SK-N-SH (cell line): ENCODE measurements around the gene APLP2. TPM values are rescaled to one million over a fixed set of nuclear protein-coding genes. Genes with fewer than 3 reads are reported as not detected.

Experiments used
- CTCF ChIA-PET: fragments of 300-600, 350-600 bp; formaldehyde crosslinking; extraction: SDS; loops from one replicate; lab custom pipeline; 2021; lab: Yijun Ruan, JAX
- POLR2A ChIA-PET: fragments of 350-600 bp; sonication (Branson Sonifier 250); formaldehyde crosslinking; extraction: SDS; loops from one replicate; lab custom pipeline; 2020; ENCODE audit warnings: antibody characterized with exemption, inconsistent platforms; lab: Yijun Ruan, JAX
- DNase-seq: peaks from one replicate; pipeline ENCODE4 v3.0.0; 2012
- H2AFZ ChIP-seq: fragments of 200-600 bp; sonication (generic); 2 replicates; pipeline ENCODE4 v1.8.1; 2016; ENCODE audit warnings: antibody characterized with exemption, mild to moderate bottlenecking, low read depth
- H3F3A ChIP-seq: fragments of 200-600 bp; sonication (generic); replicated peaks from 2 replicates; pipeline ENCODE3; 2016; ENCODE audit warnings: antibody characterized with exemption, mild to moderate bottlenecking; ENCODE audit not compliant: insufficient read depth
- H3K27ac ChIP-seq, 2 experiments: fragments of 200-500 bp in 1 of 2; fragments of 200-600 bp in 1 of 2; sonication (Bioruptor generic) in 1 of 2; sonication (generic), shearing (Covaris generic) in 1 of 2; 2 replicates each; pipeline versions ENCODE4 v1.5.1 to v1.6.1; 2014 to 2016; ENCODE audit warnings: low read depth in 2 of 2, inconsistent platforms in 1 of 2, low read length in 1 of 2, mild to moderate bottlenecking in 1 of 2, mixed read lengths in 1 of 2
- H3K27me3 ChIP-seq: fragments of 200-600 bp; sonication (generic), shearing (Covaris generic); 2 replicates; pipeline ENCODE4 v1.6.1; 2016; ENCODE audit warnings: mixed run types; ENCODE audit not compliant: insufficient read depth
- H3K36me3 ChIP-seq, 2 experiments: fragments of 200-500 bp in 1 of 2; fragments of 200-600 bp in 1 of 2; sonication (Bioruptor generic) in 1 of 2; sonication (generic) in 1 of 2; replicated peaks in 1 of 2; 2 replicates each; pipeline versions ENCODE3 to v1.5.1; 2014 to 2016; ENCODE audit warnings: low read length in 1 of 2, mild to moderate bottlenecking in 1 of 2; ENCODE audit not compliant: insufficient read depth in 2 of 2, control insufficient read depth in 1 of 2
- H3K4me1 ChIP-seq, 2 experiments: fragments of 200-500 bp in 1 of 2; fragments of 200-600 bp in 1 of 2; sonication (Bioruptor generic) in 1 of 2; sonication (generic), shearing (Covaris generic) in 1 of 2; 2 replicates each; pipeline versions ENCODE4 v1.5.1 to v1.6.1; 2014 to 2016; ENCODE audit warnings: low read depth in 1 of 2, low read length in 1 of 2, mixed run types in 1 of 2; ENCODE audit not compliant: insufficient read depth in 2 of 2, control insufficient read depth in 1 of 2
- H3K4me2 ChIP-seq: fragments of 200-600 bp; sonication (generic), shearing (Covaris generic); 2 replicates; pipeline ENCODE4 v1.6.1; 2017; ENCODE audit warnings: mixed run types
- H3K4me3 ChIP-seq, 2 experiments: fragments of 200-500 bp in 1 of 2; fragments of 200-600 bp in 1 of 2; sonication (Bioruptor generic) in 1 of 2; sonication (generic), shearing (Covaris generic) in 1 of 2; 2 replicates each; pipeline versions ENCODE4 v1.5.1 to v1.8.1; 2014 to 2016; ENCODE audit warnings: low read depth in 2 of 2, inconsistent platforms in 1 of 2, low read length in 1 of 2, mild to moderate bottlenecking in 1 of 2, mixed read lengths in 1 of 2, moderate library complexity in 1 of 2
- H3K79me2 ChIP-seq: fragments of 200-600 bp; sonication (generic); 2 replicates; pipeline ENCODE4 v1.8.1; 2017; ENCODE audit warnings: mild to moderate bottlenecking; ENCODE audit not compliant: insufficient read depth
- H3K9ac ChIP-seq: fragments of 200-600 bp; sonication (generic); 2 replicates; pipeline ENCODE4 v1.6.1; 2017; ENCODE audit warnings: mixed run types
- H3K9me2 ChIP-seq: fragments of 200-600 bp; sonication (generic); 2 replicates; pipeline ENCODE4 v1.6.1; 2017; ENCODE audit warnings: mixed run types
- H3K9me3 ChIP-seq: fragments of 200-600 bp; sonication (generic); 2 replicates; pipeline ENCODE4 v1.6.1; 2017; ENCODE audit warnings: mixed run types, mild to moderate bottlenecking, moderate library complexity
- H4K20me1 ChIP-seq: fragments of 200-600 bp; sonication (generic); 2 replicates; pipeline ENCODE4 v1.6.1; 2017; ENCODE audit warnings: mild to moderate bottlenecking, mixed run types; ENCODE audit not compliant: insufficient read depth
- CHD2 ChIP-seq: fragments of 150-350 bp; IDR thresholded peaks from 2 replicates; pipeline ENCODE4 v1.6.1; 2018; ENCODE audit warnings: low read length; ENCODE audit not compliant: partially characterized antibody
- EP300 ChIP-seq, 2 experiments: IDR thresholded peaks; 2 replicates each; pipeline versions ENCODE4 v1.4.0 to v1.6.1; 2012; ENCODE audit warnings: borderline replicate concordance in 1 of 2, low read depth in 1 of 2, low read length in 1 of 2
- JUND ChIP-seq: IDR thresholded peaks from 2 replicates; pipeline ENCODE4 v1.4.0; 2012
- MAX ChIP-seq: IDR thresholded peaks from 2 replicates; pipeline ENCODE4 v1.4.0; 2012; ENCODE audit warnings: low read depth
- MEF2A ChIP-seq: IDR thresholded peaks from 2 replicates; pipeline ENCODE4 v1.4.0; 2012; ENCODE audit warnings: low read depth, borderline replicate concordance
- NRF1 ChIP-seq: IDR thresholded peaks from 2 replicates; pipeline ENCODE4 v1.6.1; 2012; ENCODE audit warnings: low read depth, mild to moderate bottlenecking, low read length
- PBX3 ChIP-seq: IDR thresholded peaks from 2 replicates; pipeline ENCODE4; 2012
- RAD21 ChIP-seq: IDR thresholded peaks from 2 replicates; pipeline ENCODE4 v1.6.1; 2012; ENCODE audit warnings: mild to moderate bottlenecking, low read length
- RFX5 ChIP-seq: IDR thresholded peaks from 2 replicates; pipeline ENCODE4 v1.6.1; 2012; ENCODE audit warnings: mild to moderate bottlenecking, improper control_type of control experiment, low read length
- TCF12 ChIP-seq: IDR thresholded peaks from 2 replicates; pipeline ENCODE4 v1.4.0; 2012
- YY1 ChIP-seq: IDR thresholded peaks from 2 replicates; pipeline ENCODE4 v1.4.0; 2012; ENCODE audit warnings: low read depth, mild to moderate bottlenecking
- ZBTB33 ChIP-seq: IDR thresholded peaks from 2 replicates; pipeline ENCODE4 v1.4.0; 2012; ENCODE audit warnings: low read depth, borderline replicate concordance
- WGBS: methylation state at CpG from one replicate; pipeline ENCODE4 v1.1.6; 2017; ENCODE audit warnings: low lambda C conversion rate; 5-methylcytosine and 5-hydroxymethylcytosine counted together
- polyA plus RNA-seq, 3 experiments: library from polyadenylated mRNA; depleted of rRNA; stranded (reverse); fragments of >200 nt; gene quantifications; 2 replicates each; pipeline ENCODE4 v1.2.3, GENCODE V29; 2012
- TF ChIP-seq, protein P1 (sequence below): IDR thresholded peaks from 2 replicates; pipeline ENCODE4 v1.4.0; 2012; ENCODE audit warnings: low read depth, borderline replicate concordance
- TF ChIP-seq, protein P2 (sequence below): fragments of 200-600 bp; sonication (generic); IDR thresholded peaks from 2 replicates; pipeline ENCODE4 v1.6.1; 2017; ENCODE audit warnings: antibody characterized with exemption, mild to moderate bottlenecking, moderate library complexity

Gene APLP2
- polyA plus RNA-seq, 1 of the 3 experiments (the other 2 are of a cell fraction) = 424 TPM

DNA sequence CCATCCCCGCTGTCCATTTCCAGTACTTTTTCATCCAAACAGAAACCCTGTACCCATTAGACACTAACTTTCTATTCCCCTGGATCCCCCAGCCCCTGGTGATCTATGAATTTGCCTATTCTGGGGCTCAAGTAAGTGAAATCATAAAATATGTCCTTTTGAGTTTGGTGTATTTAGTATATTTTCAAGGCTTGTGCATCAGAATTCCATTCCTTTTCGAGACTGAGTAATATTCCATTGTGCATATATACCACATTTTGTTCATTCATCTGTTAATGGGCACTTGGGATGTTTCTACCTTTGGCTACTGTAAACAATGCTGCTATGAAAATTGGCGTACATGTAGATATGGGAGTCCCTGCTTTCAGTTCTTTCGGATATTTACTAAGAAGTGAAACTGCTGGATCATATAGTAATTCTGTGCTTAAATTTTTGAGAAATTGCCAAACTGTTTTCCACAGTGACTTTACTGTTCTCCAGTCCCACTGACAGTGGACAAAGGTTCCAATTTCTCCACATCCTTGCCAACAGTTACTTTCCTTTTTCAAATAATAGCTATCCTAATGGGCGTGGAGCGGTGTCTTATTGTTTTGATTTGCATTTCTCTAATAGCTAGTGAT lies 16.1 kb downstream of the APLP2 start:
- POLR2A ChIA-PET = no interaction called here
- 96% methylated on average over 6 of the region's 6 CpGs for WGBS
- Histone ChIP-seq H3K9me3 (no peaks in the 10 kb centered on the region), H4K20me1 (peaks cover 90% of the 10 kb centered on the region), H3K9me2 (no peaks in the 10 kb centered on the region), H3K36me3 (peaks cover 0 to 13% of the 10 kb centered on the region in 2 experiments), H3K27me3 (no peaks in the 10 kb centered on the region), H3K9ac (no peak overlapping the region), H3K4me2 (no peak overlapping the region), H3K4me1 (peaks cover 6 to 14% of the 10 kb centered on the region in 2 experiments; a peak in 3 of 4 replicates), H3F3A (peaks cover 10% of the 10 kb centered on the region), H3K27ac (no peak overlapping the region), H3K79me2 (peaks cover 93% of the 10 kb centered on the region), H3K4me3 (no peak overlapping the region), H2AFZ (no peak overlapping the region)
- TF ChIP-seq MAX (no peak), RFX5 (no peak), YY1 (no peak), EP300 (IDR thresholded peaks at IDR 0.05; ENCODE audit: borderline replicate concordance in 1 of 2, low read depth in 1 of 2, low read length in 1 of 2) (no peak), PBX3 (no peak), JUND (no peak), TCF12 (no peak), ZBTB33 (no peak), NRF1 (no peak), MEF2A (no peak), RAD21 (no peak), CHD2 (no peak)
- TF ChIP-seq, protein P1, sequence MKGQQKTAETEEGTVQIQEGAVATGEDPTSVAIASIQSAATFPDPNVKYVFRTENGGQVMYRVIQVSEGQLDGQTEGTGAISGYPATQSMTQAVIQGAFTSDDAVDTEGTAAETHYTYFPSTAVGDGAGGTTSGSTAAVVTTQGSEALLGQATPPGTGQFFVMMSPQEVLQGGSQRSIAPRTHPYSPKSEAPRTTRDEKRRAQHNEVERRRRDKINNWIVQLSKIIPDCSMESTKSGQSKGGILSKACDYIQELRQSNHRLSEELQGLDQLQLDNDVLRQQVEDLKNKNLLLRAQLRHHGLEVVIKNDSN = no peak
- TF ChIP-seq, protein P2, sequence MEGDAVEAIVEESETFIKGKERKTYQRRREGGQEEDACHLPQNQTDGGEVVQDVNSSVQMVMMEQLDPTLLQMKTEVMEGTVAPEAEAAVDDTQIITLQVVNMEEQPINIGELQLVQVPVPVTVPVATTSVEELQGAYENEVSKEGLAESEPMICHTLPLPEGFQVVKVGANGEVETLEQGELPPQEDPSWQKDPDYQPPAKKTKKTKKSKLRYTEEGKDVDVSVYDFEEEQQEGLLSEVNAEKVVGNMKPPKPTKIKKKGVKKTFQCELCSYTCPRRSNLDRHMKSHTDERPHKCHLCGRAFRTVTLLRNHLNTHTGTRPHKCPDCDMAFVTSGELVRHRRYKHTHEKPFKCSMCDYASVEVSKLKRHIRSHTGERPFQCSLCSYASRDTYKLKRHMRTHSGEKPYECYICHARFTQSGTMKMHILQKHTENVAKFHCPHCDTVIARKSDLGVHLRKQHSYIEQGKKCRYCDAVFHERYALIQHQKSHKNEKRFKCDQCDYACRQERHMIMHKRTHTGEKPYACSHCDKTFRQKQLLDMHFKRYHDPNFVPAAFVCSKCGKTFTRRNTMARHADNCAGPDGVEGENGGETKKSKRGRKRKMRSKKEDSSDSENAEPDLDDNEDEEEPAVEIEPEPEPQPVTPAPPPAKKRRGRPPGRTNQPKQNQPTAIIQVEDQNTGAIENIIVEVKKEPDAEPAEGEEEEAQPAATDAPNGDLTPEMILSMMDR = no peak
- DNase-seq = no peak
- CTCF ChIA-PET = interaction anchor here (0.9 to 1.4 kb wide), 2 partner anchors 9 to 11 kb away, joined by 3 read pairs; no protein-coding TSS in a partner anchor
